Small intestine (tissue), 7 donors: ENCODE measurements around the gene FOXA3. TPM values are rescaled to one million over a fixed set of nuclear protein-coding genes. Genes with fewer than 3 reads are reported as not detected.

Experiments used
- DNase-seq, 2 donors: peaks; one replicate each; pipeline versions ENCODE4 v3.0.0 to v3.0.0-alpha.2; 2013
- FAIRE-seq: peaks from 2 replicates; lab custom pipeline; 2012; peaks lifted over from hg19 to GRCh38; lab: Jason Lieb, UNC
- H3K27ac ChIP-seq, 3 donors: one replicate each; pipeline ENCODE4 v1.5.1; 2013; ENCODE audit warnings: low read length in 2 of 3, mild to moderate bottlenecking in 2 of 3, control low read depth in 1 of 3, inconsistent platforms in 1 of 3, low read depth in 1 of 3, moderate library complexity in 1 of 3
- H3K27me3 ChIP-seq, 3 donors: one replicate each; pipeline ENCODE4 v1.6.1; 2013; ENCODE audit warnings: low read length in 3 of 3, inconsistent platforms in 1 of 3; ENCODE audit not compliant: control insufficient read depth in 3 of 3, insufficient read depth in 3 of 3
- H3K36me3 ChIP-seq, 3 donors: one replicate each; pipeline ENCODE4 v1.6.1; 2013; ENCODE audit warnings: low read length in 3 of 3, inconsistent platforms in 1 of 3, low read depth in 1 of 3, mild to moderate bottlenecking in 1 of 3, moderate library complexity in 1 of 3; ENCODE audit not compliant: control insufficient read depth in 3 of 3, insufficient read depth in 2 of 3
- H3K4me1 ChIP-seq, 3 donors: one replicate each; pipeline ENCODE4 v1.6.1; 2013; ENCODE audit warnings: low read length in 2 of 3, inconsistent platforms in 1 of 3, low read depth in 1 of 3, mild to moderate bottlenecking in 1 of 3, moderate library complexity in 1 of 3; ENCODE audit not compliant: control insufficient read depth in 3 of 3, insufficient read depth in 2 of 3
- H3K4me3 ChIP-seq, 3 donors: one replicate each; pipeline ENCODE4 v1.5.1; 2013; ENCODE audit warnings: low read length in 3 of 3, control low read depth in 1 of 3, inconsistent platforms in 1 of 3, low read depth in 1 of 3, mild to moderate bottlenecking in 1 of 3, moderate library complexity in 1 of 3
- H3K9me3 ChIP-seq, 2 donors: one replicate each; pipeline ENCODE4 v1.6.1; 2013; ENCODE audit warnings: low read depth in 1 of 2, low read length in 1 of 2; ENCODE audit not compliant: control insufficient read depth in 2 of 2, insufficient read depth in 1 of 2
- WGBS, 3 donors: extraction: QIAGEN DNeasy Blood & Tissue Kit; methylation state at CpG; one replicate each; pipeline ENCODE4 v1.1.7; 2013; 5-methylcytosine and 5-hydroxymethylcytosine counted together
- polyA plus RNA-seq, 4 donors: library from polyadenylated mRNA; stranded (reverse) in 3 of 4; unstranded in 1 of 4; fragments of 200-250 nt in 3 of 4; fragments of 120-200 nt in 1 of 4; gene quantifications; one replicate each; pipeline versions ENCODE4 v1.2.1 to v1.2.3, GENCODE V29; 2013
- donor health status: healthy with polysubstance abuse.
- donor health status: control.
- donor health status: control.
- donor health status: Bipolar disorder and iron deficiency.
- donor health status: healthy.

The FOXA3 gene
- polyA plus RNA-seq, 4 donors, result 15.7 to 33.6 (median 23.1) TPM

GRCh38 chr19:45920458-45920857 is 56.3 kb downstream of the FOXA3 start:
- FAIRE-seq (no peak), DNase-seq (no peak)
- no peaks in the 10 kb centered on the region for H3K9me3 ChIP-seq
- H3K27ac ChIP-seq, result no peak overlapping the region
- peaks cover 0 to 19% (median 8%) of the 10 kb centered on the region in 3 donors for H3K27me3 ChIP-seq
- H3K4me1 ChIP-seq, result no peaks in the 10 kb centered on the region
- no peak overlapping the region for H3K4me3 ChIP-seq
- H3K36me3 ChIP-seq, result no peaks in the 10 kb centered on the region
- whole genome bisulfite sequencing, 3 donors, result 63 to 73% (median 67%) methylated on average over 8 of the region's 8 CpGs

GRCh38 chr19:45922281-45922680 is 58.2 kb downstream of the FOXA3 start:
- 61 to 81% (median 79%) methylated on average over 9 of the region's 9 CpGs for WGBS, 3 donors
- H3K27ac ChIP-seq, result no peak overlapping the region
- no peak for FAIRE-seq

More at GRCh38 chr19:45922281-45922680, 58.2 kb downstream of the FOXA3 start:
- Histone ChIP-seq H3K27me3 (peaks cover 0 to 19% (median 3%) of the 10 kb centered on the region in 3 donors), H3K9me3 (no peaks in the 10 kb centered on the region), H3K4me1 (no peaks in the 10 kb centered on the region), H3K36me3 (no peaks in the 10 kb centered on the region), H3K4me3 (no peak overlapping the region)
- DNase-seq, result no peak

Other genes starting within 250 kb of the FOXA3 start
- 10 to 100 TPM; 18.9 to 39.9 (median 20.8) TPM for gene EML2, start 224.9 kb upstream of the FOXA3 start, polyA plus RNA-seq
- gene GIPR, start 196.1 kb upstream of the FOXA3 start, polyA plus RNA-seq, result 1 to 10 TPM in 2 of 4 donors, under 1 TPM in 2; 0.67 to 9.1 (median 0.97) TPM
- 100 to 1,000 TPM; 209 to 422 (median 250) TPM for gene SNRPD2, start 172.4 kb upstream of the FOXA3 start, polyA plus RNA-seq
- 1 to 10 TPM; 4.1 to 8.7 (median 5.5) TPM for gene QPCTL, start 171.7 kb upstream of the FOXA3 start, polyA plus RNA-seq
- 10 to 100 TPM in 1 of 4 donors, 1 to 10 TPM in 3; 5.4 to 16.6 (median 9.3) TPM for gene FBXO46, start 133.4 kb upstream of the FOXA3 start, polyA plus RNA-seq
- gene MEIOSIN, start 130.9 kb upstream of the FOXA3 start, polyA plus RNA-seq, result not detected
- 10 to 100 TPM in 1 of 4 donors, 1 to 10 TPM in 3; 1.6 to 12.4 (median 6.3) TPM for gene SIX5, start 95.1 kb upstream of the FOXA3 start, polyA plus RNA-seq
- gene DMPK, start 81.8 kb upstream of the FOXA3 start, polyA plus RNA-seq, result 10 to 100 TPM; 12.7 to 42.2 (median 21.6) TPM
- gene DMWD, start 71.5 kb upstream of the FOXA3 start, polyA plus RNA-seq, result 10 to 100 TPM in 2 of 4 donors, 1 to 10 TPM in 2; 4.6 to 20.9 (median 11.9) TPM
- under 1 TPM in 2 of 4 donors, not detected in 2; 0.01 to 0.07 TPM for gene RSPH6A, start 49.0 kb upstream of the FOXA3 start, polyA plus RNA-seq
- 100 to 1,000 TPM in 1 of 4 donors, 10 to 100 TPM in 3; 64.8 to 106 (median 72.4) TPM for gene SYMPK, start 1.2 kb upstream of the FOXA3 start, polyA plus RNA-seq
- gene IRF2BP1, start 21.8 kb downstream of the FOXA3 start, polyA plus RNA-seq, result 10 to 100 TPM; 14.5 to 22.5 (median 15.7) TPM
- 10 to 100 TPM in 1 of 4 donors, 1 to 10 TPM in 3; 4.8 to 10.7 (median 8.4) TPM for gene MYPOP, start 38.3 kb downstream of the FOXA3 start, polyA plus RNA-seq
- gene NANOS2, start 50.5 kb downstream of the FOXA3 start, polyA plus RNA-seq, result not detected
- gene NOVA2, start 109.5 kb downstream of the FOXA3 start, polyA plus RNA-seq, result 1 to 10 TPM in 1 of 4 donors, under 1 TPM in 3; under 0.01 to 2.0 (median 0.56) TPM
- 10 to 100 TPM in 2 of 4 donors, 1 to 10 TPM in 2; 7.8 to 13.3 (median 10.7) TPM for gene CCDC61, start 131.1 kb downstream of the FOXA3 start, polyA plus RNA-seq
- gene PGLYRP1, start 158.7 kb downstream of the FOXA3 start, polyA plus RNA-seq, result under 1 TPM in 1 of 4 donors, not detected in 3; 0.41 TPM
- 1 to 10 TPM in 1 of 4 donors, under 1 TPM in 1, not detected in 2; 0.03 to 1.2 TPM for gene IGFL4, start 176.7 kb downstream of the FOXA3 start, polyA plus RNA-seq